Activated T-cell treated with anti-CD3 and anti-CD28 coated beads, Interleukin-2, amount 50 U/mL, for 48 hours (primary cell): ENCODE data around the gene SCTR.

Source experiments
- DNase-seq, 2 experiments: peaks; one replicate each; pipeline ENCODE4 v3.0.0-alpha.2; 2020

Gene SCTR

DNA sequence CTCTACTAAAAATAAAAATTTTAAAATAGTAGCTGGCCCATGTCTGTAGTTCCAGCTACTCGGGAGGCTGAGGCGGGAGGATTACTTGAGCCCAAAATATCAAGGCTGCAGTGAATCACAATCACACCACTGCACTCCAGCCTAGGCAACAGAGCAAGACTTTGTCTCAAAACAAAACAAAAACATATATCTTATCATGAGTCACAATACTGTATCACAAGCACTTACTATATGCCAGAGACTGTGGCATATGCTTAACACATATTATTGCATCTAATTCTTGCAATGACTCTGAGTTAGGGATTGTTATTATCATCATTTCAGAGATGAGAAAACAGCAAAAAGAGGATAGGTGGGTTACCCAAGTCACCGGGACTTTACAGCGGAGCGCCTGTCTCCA, 122.2 kb downstream of the SCTR start:
- no peak for DNase-seq

DNA sequence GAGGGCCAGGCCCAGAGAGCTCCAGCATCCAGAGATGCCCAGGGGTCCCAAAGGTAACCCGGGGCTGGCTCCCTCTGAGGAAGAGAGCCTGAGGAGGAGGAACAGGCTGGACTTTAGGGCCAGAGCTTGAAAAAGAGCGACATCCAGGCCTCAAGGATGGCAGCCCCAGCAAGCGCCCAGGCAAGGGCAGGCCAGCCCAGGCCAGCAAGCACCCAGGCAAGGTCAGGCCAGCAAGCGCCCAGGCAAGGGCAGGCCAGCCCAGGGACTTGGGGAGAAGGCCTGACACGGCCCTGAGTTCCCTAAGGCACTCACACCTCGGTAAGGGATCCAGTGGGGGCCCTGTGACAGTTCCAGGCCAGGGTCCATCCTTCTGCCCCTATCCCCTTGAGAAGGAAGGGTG, 127.1 kb downstream of the SCTR start:
- no peak for DNase-seq

DNA sequence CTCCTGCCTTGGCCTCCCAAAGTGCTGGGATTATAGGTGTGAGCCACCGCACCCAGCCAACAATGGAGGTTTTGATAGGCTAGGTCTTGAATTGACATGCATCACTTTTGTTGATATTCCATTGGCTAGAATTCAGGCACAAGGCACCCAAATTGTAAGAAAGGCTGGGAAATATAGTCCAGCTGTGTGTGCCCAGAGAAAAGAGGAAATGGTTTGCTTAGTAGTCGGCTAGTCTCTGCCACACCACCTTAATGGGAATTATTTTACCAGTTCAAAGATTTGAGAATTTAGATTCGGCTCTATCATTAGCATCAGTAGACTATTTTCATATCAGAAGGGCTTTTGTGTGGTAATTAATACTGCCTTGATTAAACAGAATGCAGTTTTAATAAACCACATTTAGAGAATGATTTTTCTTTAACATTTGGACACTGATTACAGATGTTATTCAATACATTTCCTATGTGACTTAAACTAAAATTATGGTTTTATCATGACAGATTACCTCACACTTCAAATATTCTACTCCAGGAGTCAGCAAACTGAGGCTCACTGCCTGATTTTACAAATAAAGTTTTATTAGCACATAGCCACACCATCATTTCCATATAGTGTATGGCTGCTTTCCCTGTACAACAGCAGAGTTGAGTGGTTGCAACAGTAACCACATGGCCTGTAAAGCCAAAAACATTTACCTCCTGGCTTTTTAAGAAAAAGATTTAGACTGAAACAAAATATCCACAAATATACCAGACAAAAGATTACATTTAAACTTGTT, 130.1 kb downstream of the SCTR start:
- DNase-seq: no peak
